ENCODE measurements around the gene TTC33. TPM values are rescaled to one million over a fixed set of nuclear protein-coding genes. Genes with fewer than 3 reads are reported as not detected.

The TTC33 gene
- total RNA-seq, 4 donors from 2014 or later: 5.0 to 12.6 (median 7.0) TPM

GRCh38 chr5:40464511-40464910 is 291.2 kb downstream of the TTC33 start:
- Histone ChIP-seq H3K4me1 (no peaks in the 10 kb centered on the region), H3K27me3 (no peaks in the 10 kb centered on the region), H3K9me3 (no peaks in the 10 kb centered on the region), H3K27ac (no peak overlapping the region), H3K36me3 (no peaks in the 10 kb centered on the region), H3K4me3 (no peak overlapping the region)
- TF ChIP-seq, protein P1, sequence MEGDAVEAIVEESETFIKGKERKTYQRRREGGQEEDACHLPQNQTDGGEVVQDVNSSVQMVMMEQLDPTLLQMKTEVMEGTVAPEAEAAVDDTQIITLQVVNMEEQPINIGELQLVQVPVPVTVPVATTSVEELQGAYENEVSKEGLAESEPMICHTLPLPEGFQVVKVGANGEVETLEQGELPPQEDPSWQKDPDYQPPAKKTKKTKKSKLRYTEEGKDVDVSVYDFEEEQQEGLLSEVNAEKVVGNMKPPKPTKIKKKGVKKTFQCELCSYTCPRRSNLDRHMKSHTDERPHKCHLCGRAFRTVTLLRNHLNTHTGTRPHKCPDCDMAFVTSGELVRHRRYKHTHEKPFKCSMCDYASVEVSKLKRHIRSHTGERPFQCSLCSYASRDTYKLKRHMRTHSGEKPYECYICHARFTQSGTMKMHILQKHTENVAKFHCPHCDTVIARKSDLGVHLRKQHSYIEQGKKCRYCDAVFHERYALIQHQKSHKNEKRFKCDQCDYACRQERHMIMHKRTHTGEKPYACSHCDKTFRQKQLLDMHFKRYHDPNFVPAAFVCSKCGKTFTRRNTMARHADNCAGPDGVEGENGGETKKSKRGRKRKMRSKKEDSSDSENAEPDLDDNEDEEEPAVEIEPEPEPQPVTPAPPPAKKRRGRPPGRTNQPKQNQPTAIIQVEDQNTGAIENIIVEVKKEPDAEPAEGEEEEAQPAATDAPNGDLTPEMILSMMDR (IDR thresholded peaks at IDR 0.05): no peak
- no peak for TF ChIP-seq POLR2A (IDR thresholded peaks at IDR 0.05)
- DNase-seq: no peak
- 62 to 69% methylated on average over 4 of the region's 4 CpGs for WGBS, 2 donors
- intact Hi-C loops (cut with DNase I): no loop called here

Small RNAs within 50 kb of the gene (small RNA-seq; reads per million reads assigned to genes)
- gene RF00092 (0 reads per million in 4 donors), gene RF00191 (0 reads per million in 4 donors)

Other genes starting within 250 kb of the TTC33 start
- gene PTGER4, start 76.0 kb downstream of the TTC33 start, total RNA-seq: 10 to 100 TPM in 2 of 4 donors, 1 to 10 TPM in 2; 7.1 to 21.9 (median 11.6) TPM
- 10 to 100 TPM; 32.0 to 61.9 (median 51.9) TPM for gene PRKAA1, start 42.4 kb upstream of the TTC33 start, total RNA-seq
- gene RPL37, start 79.3 kb upstream of the TTC33 start, total RNA-seq: 100 to 1,000 TPM in 1 of 4 donors, 10 to 100 TPM in 3; 79.6 to 183 (median 88.2) TPM
- 10 to 100 TPM; 17.7 to 20.4 (median 19.2) TPM for gene CARD6, start 85.4 kb upstream of the TTC33 start, total RNA-seq
- 100 to 1,000 TPM in 2 of 4 donors, 10 to 100 TPM in 1, 1 to 10 TPM in 1; 8.2 to 245 (median 108) TPM for gene C7, start 153.5 kb upstream of the TTC33 start, total RNA-seq